ENCODE measurements around the gene VAC14. TPM values are rescaled to one million over a fixed set of nuclear protein-coding genes. Genes with fewer than 3 reads are reported as not detected.

The VAC14 gene
- total RNA-seq, 1 experiment from 2014 or later, result 35.3 TPM

DNA sequence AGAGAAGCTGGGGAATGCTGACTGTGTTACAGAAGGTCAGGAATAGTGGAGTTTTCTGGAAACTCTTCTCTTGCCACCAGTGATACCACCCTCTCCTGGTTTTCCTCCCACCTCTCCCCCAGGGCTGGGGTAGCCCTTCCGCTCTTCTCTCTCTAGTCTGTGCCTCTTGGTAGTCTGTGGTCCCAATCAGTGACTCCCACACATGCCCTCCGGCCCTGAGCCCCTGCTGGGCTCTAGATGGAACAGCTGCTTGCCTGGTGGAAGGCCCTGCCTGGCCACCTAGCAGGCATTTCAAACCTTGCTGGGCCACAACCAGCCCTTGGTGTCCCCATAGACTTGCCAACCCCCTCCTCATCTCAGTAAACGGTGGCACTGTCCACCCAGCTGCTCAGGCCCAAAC, 99.9 kb downstream of the VAC14 start:
- Histone ChIP-seq H3K9me3 (ENCODE audit: control insufficient read depth in 1 of 2, insufficient read depth in 1 of 2, low read depth in 1 of 2, low read length in 2 of 2) (no peaks in the 10 kb centered on the region), H3K9me2 (ENCODE audit: insufficient read depth) (no peaks in the 10 kb centered on the region), H3K36me3 (ENCODE audit: control insufficient read depth in 1 of 2, insufficient read depth in 2 of 2, low read length in 2 of 2) (no peaks in the 10 kb centered on the region), H3K79me2 (ENCODE audit: insufficient read depth, low read length) (no peaks in the 10 kb centered on the region), H3K9ac (ENCODE audit: low read length) (no peak overlapping the region), H3K27me3 (ENCODE audit: insufficient read depth, low read length) (no peaks in the 10 kb centered on the region), H4K20me1 (ENCODE audit: insufficient read depth) (no peaks in the 10 kb centered on the region), H3K4me1 (ENCODE audit: control insufficient read depth in 1 of 2, insufficient read depth in 2 of 2, low read length in 2 of 2) (peaks cover 18 to 43% of the 10 kb centered on the region in 2 experiments), H3K4me2 (ENCODE audit: low read length) (no peak overlapping the region), H3K4me3 (replicated peaks in 1 of 2; ENCODE audit: low read depth in 1 of 2, low read length in 2 of 2) (no peak overlapping the region), H3K27ac (ENCODE audit: low read depth, low read length) (no peak overlapping the region), H2AFZ (ENCODE audit: low read depth, low read length, poor library complexity, severe bottlenecking) (no peak overlapping the region)
- POLR2A ChIA-PET, result no interaction called here
- TF ChIP-seq YY1 (IDR thresholded peaks at IDR 0.05; ENCODE audit: extremely low read depth, insufficient replicate concordance, low read depth, low read length), result no peak
- TF ChIP-seq EZH2 (IDR thresholded peaks at IDR 0.05), result no peak
- no peak for DNase-seq (ENCODE audit: low read depth, low spot score)
- CTCF ChIA-PET, result no interaction called here
- BruUV-seq (replicated peaks), result no TSS peak
- ATAC-seq, result no peak
- intact Hi-C loops (cut with micrococcal nuclease), result no loop called here
- RAD21 ChIA-PET (ENCODE audit: low non-redundant PET in 1 of 2, low total read pairs in 2 of 2, uncharacterized antibody in 2 of 2, unreplicated experiment in 2 of 2), result no interaction called here

DNA sequence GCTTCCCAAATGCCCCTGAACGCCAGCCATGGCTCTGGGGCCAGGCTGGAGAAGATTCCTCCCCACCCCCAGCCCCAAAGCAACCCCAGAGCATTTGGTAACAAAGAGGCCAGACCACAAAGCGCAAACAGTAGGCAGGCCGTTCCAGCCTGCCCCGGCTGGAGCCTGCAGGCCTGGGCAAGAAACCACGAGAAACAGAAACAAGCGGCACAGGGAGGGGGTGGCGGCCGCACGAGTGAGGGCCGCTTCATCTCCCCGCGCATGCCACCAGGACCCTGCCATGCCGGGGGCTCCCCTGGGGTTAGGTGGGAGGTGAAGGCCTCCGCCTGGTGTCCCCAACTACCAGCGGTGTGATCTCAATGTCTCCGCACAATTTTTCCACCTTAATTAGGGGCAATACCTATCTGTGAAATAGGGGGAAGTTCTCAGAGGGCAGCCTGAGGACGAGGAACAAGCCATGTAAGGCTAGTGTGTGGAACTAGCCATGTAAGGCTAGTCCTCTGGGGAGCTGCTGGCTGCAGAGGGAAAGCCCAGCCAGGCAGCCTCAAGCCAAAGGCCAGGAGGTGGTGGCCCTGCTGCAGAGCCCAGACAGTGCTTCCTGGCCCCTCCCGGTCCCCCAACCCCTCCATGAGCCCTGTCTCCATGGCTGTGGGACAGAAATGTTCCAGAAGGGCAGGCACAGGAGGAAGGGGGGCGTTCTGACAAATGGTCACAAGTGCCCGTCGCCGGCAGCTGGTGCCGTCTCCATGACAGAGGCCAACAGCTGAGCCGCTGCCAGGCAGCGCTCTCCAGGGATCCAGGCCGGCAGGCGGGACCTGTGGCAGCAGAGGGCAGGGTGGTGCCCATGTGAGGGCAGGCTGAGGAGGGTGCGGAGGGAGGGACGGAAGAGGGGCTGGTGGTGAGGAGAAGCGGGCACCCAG, 100.6 kb downstream of the VAC14 start:
- Histone ChIP-seq H3K4me3 (replicated peaks in 1 of 2; ENCODE audit: low read depth in 1 of 2, low read length in 2 of 2) (no peak overlapping the region), H4K20me1 (ENCODE audit: insufficient read depth) (no peaks in the 10 kb centered on the region), H3K27me3 (ENCODE audit: insufficient read depth, low read length) (no peaks in the 10 kb centered on the region), H3K9me2 (ENCODE audit: insufficient read depth) (no peaks in the 10 kb centered on the region), H3K36me3 (ENCODE audit: control insufficient read depth in 1 of 2, insufficient read depth in 2 of 2, low read length in 2 of 2) (no peaks in the 10 kb centered on the region), H3K4me2 (ENCODE audit: low read length) (no peak overlapping the region), H3K27ac (ENCODE audit: low read depth, low read length) (no peak overlapping the region), H3K9ac (ENCODE audit: low read length) (no peak overlapping the region), H3K4me1 (ENCODE audit: control insufficient read depth in 1 of 2, insufficient read depth in 2 of 2, low read length in 2 of 2) (peaks cover 23 to 45% of the 10 kb centered on the region in 2 experiments), H3K79me2 (ENCODE audit: insufficient read depth, low read length) (no peaks in the 10 kb centered on the region), H2AFZ (ENCODE audit: low read depth, low read length, poor library complexity, severe bottlenecking) (no peak overlapping the region), H3K9me3 (ENCODE audit: control insufficient read depth in 1 of 2, insufficient read depth in 1 of 2, low read depth in 1 of 2, low read length in 2 of 2) (no peaks in the 10 kb centered on the region)
- DNase-seq (ENCODE audit: low read depth, low spot score) (no peak), ATAC-seq (no peak)
- intact Hi-C loops (cut with micrococcal nuclease), result no loop called here
- no TSS peak for BruUV-seq (replicated peaks)
- ChIA-PET POLR2A (no interaction called here), RAD21 (ENCODE audit: low non-redundant PET in 1 of 2, low total read pairs in 2 of 2, uncharacterized antibody in 2 of 2, unreplicated experiment in 2 of 2) (no interaction called here), CTCF (no interaction called here)
- TF ChIP-seq, protein P1, sequence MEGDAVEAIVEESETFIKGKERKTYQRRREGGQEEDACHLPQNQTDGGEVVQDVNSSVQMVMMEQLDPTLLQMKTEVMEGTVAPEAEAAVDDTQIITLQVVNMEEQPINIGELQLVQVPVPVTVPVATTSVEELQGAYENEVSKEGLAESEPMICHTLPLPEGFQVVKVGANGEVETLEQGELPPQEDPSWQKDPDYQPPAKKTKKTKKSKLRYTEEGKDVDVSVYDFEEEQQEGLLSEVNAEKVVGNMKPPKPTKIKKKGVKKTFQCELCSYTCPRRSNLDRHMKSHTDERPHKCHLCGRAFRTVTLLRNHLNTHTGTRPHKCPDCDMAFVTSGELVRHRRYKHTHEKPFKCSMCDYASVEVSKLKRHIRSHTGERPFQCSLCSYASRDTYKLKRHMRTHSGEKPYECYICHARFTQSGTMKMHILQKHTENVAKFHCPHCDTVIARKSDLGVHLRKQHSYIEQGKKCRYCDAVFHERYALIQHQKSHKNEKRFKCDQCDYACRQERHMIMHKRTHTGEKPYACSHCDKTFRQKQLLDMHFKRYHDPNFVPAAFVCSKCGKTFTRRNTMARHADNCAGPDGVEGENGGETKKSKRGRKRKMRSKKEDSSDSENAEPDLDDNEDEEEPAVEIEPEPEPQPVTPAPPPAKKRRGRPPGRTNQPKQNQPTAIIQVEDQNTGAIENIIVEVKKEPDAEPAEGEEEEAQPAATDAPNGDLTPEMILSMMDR (IDR thresholded peaks at IDR 0.05 in 2 of 3, conservative IDR thresholded peaks at IDR 0.05 in 1 of 3; ENCODE audit: borderline replicate concordance in 1 of 3, insufficient read depth in 1 of 3, low read depth in 2 of 3, low read length in 2 of 3), result no peak
- TF ChIP-seq SP1 (IDR thresholded peaks at IDR 0.05; ENCODE audit: low read depth) (no peak), JUND (IDR thresholded peaks at IDR 0.05) (no peak), EGR1 (IDR thresholded peaks at IDR 0.05; ENCODE audit: low read depth) (no peak), EZH2phosphoT487 (IDR thresholded peaks at IDR 0.05; ENCODE audit: borderline replicate concordance) (no peak), RAD21 (IDR thresholded peaks at IDR 0.05; ENCODE audit: low read depth) (no peak), ZNF274 (IDR thresholded peaks at IDR 0.05; ENCODE audit: low read depth, low read length) (no peak)
- TF ChIP-seq, protein P2, sequence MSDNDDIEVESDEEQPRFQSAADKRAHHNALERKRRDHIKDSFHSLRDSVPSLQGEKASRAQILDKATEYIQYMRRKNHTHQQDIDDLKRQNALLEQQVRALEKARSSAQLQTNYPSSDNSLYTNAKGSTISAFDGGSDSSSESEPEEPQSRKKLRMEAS (IDR thresholded peaks at IDR 0.05), result no peak
